GM18519 (cell line): ENCODE measurements around the gene NOP14.
"Not testable (repeated sequence)": the region's sequence is repeated elsewhere in the genome, so short reads cannot be mapped to it uniquely, and the experiment has no call there.

Source experiments
- ATAC-seq: cut with Tn5 transposase; IDR thresholded peaks from one replicate; pipeline ENCODE4 v1.9.1; 2021; ENCODE audit warnings: mild to moderate bottlenecking, moderate library complexity; ENCODE audit not compliant: unreplicated experiment, low FRiP score

NOP14 gene

DNA sequence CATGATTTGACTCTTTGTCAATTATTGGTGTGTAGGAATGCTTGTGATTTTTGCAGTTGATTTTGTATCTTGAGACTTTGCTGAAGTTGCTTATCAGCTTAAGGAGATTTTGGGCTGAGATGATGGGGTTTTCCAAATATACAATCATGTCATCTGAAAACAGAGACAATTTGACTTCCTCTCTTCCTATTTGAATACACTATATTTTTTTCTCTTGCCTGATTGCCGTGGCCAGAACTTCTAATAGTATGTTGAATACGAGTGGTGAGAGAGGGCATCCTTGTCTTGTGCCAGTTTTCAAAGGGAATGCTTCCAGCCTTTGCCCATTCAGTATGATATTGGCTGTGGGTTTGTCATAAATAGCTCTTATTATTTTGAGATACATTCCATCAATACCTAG is 44.9 kb downstream of the NOP14 start:
- not testable (repeated sequence) for ATAC-seq

DNA sequence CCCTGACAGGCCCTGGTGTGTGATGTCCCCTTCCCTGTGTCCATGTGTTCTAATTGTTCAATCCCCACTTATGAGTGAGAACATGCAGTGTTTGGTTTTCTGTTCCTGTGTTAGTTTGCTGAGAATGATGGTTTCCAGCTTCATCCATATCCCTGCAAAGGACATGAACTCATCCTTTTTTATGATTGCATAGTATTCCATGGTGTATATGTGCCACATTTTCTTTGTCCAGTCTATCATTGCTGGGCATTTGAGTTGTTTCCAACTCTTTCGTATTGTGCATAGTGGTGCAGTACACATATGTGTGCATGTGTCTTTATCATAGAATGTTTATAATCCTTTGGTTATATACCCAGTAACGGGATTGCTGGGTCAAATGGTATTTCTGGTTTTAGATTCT is 46.5 kb downstream of the NOP14 start:
- not testable (repeated sequence) for ATAC-seq

DNA sequence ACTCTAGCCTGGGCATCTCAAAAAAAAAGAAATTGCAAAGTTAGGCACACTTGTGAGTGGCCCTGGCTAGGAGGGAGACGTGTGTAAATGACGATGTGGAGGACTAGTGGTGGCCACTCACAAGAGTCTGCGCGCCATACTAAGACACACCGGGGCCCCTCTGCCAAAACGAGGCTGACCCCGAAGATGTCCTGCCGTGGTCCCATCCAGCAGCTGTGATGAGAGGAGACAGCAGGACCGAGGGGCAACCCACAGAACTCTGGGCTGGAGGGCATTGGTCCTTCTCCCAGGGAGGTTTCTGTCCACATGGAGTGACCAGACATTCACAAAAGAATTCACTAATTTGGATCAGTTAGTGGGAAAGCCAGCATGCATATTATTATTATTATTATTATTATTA is 47.4 kb downstream of the NOP14 start:
- ATAC-seq: no peak

DNA sequence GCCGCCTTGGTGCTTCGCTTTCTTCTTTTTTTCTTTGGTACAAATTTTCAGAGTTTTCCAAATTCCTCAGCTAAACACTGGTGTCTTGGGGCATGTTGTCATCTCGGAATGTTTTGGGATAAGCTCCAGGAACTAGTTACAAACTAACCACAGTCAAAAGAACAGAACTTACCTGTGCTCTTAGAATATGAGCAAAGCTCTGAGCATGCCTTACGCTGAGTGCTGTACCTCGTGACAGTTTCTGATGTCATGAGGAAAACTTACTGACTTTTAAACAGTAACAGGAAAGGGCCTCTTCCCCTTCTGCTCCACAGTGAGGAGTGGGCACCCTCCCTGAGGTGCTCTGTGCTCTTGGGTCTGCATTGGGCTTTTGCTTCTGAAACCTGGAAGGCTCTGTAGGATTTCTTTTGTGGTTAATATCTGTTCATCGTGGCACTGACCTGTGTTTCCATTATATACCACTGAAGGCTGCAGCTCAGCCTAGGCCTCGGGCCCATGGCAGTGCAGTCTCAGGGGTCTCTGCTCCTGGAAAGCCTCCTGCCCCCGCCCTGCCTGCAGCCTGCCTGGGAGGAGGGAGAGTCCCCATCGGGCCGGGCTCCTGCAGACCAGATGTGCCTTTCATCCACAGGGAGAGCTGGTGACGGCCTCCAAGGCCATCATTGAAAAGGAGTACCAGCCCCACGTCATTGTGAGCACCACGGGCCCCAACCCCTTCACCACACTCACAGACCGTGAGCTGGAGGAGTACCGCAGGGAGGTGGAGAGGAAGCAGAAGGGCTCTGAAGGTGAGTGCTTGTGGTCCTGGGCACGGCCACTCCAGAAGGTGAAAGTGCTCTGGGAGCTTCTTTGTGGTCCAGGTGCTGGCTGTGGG is 48.7 kb downstream of the NOP14 start:
- no peak for ATAC-seq

DNA sequence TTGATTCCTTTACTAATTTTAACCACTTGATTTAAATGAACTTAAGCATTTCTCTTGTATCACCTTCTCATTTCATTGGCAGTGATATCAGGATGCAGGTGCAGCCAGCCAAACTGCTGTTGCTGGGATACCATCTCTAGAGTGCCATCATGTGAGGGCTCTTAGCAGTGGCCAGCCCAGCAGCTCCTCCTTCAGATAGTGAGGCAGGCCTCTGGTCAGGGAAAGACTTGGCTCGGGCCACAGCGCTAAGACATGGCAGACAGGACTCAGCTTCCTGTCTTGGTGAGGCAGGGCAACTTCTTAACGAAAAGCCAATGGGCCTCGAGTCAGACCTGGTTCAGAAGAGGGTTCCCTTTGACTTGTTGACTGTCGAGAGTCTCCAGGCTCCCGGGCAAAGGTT is 50.0 kb downstream of the NOP14 start:
- ATAC-seq: no peak

DNA sequence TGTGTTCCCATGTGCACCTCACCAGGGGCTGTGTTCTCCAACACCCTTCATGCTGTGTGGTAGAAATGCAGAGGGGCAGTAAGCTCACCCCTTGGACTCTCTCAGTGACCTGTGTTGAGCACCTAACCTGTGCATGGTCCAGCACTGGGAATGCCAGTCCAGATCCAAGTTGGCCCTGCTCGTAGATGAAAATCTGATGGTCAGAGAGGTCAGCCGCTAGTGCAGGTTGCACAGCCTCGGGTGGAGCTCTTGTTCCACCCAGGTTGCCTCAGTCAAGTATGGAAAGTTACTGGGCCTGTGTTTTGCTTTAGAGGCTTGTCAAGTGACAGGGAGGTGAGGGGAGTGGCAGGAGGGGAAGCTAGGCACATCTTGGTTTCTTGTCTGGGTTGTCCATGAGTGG is 51.3 kb downstream of the NOP14 start:
- ATAC-seq: no peak

DNA sequence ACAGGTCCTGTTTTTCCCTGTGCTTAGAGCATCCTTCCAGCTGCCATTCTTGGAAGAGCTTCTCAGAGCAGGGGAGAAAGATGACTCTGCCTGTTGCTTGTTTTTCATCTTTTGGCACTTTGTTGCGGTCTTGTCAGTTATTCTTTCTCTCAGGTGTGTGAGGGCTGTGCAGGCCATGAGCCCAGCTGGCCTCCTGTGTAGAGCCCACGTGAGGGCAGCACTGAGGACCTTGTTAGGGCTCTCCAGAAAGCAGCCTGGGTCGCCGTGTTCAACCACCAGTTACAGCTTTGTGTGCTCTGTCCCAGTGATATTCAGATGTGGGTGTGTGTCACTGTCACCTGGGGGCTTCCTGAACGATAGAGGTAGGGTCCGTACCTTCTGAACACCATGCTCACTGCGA is 52.8 kb downstream of the NOP14 start:
- no peak for ATAC-seq

DNA sequence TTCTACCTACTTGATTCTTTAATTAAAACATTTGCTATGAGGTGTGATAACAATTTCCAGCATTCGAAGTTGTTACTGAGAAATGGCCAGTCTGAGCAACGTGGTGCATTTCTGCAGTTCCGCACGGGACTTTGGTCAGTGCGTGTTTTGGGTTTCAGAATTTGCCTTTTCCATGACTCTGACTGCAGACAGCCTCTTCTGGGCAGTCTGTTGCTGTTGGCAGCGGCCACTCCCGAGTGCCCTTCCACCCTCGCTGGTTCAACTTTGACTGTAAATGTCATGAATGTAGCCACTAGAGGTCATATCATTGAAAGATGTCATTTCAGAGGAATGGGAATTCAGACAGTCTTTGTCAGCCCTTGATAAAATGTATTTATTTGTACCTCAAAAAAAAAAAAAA is 53.6 kb downstream of the NOP14 start:
- no peak for ATAC-seq

DNA sequence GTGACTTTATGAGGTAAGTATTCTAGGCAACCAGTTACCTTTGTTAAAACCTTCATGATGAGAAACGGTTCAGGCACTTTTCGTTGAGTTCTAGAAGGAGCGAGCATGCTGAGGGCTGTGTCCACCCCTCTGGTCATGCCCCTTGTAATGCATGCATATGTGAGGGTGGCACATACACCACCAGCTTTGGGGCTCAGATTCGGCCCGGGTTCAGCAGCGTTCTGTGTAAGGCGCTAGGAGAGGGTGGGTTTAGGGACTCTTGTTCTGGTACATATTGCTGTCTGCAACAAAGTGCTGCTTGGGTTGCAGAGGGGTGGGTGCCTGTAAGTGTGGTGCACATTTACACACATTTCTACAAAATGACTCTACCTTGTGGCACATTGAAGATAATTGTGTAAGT is 54.5 kb downstream of the NOP14 start:
- no peak for ATAC-seq

DNA sequence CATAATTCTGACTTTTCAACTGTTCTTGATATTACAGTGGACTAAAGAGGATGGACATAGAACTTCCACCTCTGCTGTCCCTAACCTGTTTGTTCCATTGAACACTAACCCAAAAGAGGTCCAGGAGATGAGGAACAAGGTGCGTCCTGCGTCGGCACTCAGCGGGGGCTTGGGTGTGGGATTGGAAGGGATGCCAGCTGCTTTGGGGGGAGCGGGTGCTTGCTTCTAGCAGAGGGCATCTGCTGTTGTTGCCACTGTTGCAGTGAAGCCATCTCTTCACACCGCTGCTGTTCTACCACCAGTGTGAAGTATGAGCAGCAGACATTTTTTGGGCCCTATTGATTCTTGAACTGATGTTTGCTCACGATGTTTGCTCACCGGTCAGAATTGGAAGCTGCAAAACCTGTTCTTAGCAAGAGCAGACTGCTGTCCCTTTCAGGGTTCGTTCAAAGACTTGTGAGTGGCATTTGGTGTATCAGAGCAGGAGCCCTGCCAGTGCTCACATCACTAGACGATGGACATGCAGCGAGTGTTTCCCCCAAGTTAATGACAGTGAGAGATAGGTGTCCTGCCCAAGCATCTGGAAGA is 55.4 kb downstream of the NOP14 start:
- ATAC-seq: no peak

DNA sequence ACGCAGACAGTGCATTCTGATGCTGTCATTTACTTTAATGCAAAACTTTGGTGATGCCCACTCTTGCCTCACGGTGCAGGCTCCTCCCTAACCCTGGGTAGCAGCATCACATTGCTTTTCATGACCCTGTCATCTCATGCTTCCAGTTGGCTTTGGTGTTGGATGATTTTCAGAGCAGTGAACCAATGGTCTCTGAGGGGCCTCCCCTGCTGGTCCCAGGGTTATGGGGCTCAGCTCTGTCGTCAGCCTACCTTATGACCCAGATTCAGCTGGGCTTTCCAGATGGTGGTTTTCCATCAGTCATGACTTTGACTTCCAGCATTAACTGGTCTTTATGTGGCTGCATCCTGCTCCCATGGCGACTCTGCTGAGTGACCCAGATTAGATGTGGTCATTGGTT is 56.0 kb downstream of the NOP14 start:
- ATAC-seq: no peak

DNA sequence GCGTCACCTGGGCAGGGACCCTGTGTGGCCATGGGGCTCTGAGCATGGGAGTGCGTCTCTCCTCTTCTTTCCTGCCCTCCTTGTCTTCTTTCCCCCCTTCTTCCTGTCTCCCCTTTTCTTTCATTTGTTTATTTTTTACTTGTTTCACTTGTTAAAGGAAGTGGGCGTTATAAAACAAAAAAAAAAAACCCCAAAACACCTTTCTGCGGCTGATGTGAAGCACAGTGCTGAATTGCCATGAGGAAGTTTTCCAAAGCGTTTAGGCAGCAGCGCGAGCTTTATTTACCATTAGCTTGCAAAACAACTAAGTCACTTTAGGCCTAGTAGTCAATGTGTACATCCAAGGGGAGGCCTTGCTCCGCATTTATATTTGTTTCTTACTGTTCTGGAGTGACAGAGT is 57.0 kb downstream of the NOP14 start:
- no peak for ATAC-seq

DNA sequence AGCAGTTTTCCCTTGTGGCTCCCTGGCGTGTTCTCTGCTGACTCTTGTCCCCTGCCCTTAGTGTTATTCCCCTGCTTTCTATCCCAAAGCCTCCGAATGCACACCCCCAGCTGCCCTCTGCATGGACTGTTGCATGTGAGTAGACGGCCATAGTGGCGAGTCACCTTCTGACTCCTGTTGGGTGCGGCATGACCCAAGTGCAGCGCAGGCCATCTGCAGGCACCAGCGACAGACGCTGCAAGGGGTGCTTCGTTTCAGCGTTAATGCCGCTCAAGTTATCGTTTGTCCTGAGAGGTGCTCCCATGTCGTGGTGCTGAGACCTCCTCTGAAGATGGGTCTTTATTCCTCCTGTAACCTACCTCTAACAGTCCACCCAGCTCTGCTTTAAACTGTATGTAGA is 57.7 kb downstream of the NOP14 start:
- ATAC-seq: no peak

DNA sequence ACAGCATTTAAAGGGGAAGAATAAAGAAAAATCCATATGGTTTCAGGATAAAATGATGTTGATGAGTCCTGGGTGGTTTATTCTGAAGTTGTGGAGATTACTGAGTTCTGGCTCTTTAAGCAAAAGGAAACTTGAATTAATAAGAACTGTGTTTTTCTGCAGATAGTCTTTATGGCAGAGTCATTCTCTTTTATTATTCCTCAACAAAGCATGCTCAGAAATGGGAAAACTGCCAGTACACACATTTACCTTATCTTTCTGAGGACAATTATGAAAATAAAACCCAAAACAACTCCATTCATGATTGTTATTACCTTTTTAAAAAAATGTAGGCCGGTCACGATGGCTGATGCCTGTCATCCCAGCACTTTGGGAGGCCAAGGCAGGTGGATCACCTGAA is 61.1 kb downstream of the NOP14 start:
- ATAC-seq: no peak

DNA sequence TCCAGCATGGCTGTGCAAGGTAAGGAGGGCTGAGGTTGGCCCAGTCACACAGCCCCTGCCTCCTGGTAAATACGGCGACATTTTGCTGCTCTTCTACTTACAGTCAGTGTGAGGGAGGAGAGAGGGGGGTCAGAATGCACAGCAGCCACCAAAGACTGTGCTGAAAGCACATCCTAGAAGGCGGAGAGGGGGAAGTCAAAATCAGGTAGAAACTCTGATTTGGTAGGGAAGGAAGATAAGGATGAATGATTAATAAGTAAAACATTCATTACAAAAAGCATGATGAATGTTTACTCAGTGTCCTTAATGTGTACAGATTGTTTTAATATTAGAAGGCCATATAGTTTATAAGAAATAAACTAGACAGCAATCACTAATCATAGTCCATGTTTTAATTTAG is 62.0 kb downstream of the NOP14 start:
- ATAC-seq: no peak

DNA sequence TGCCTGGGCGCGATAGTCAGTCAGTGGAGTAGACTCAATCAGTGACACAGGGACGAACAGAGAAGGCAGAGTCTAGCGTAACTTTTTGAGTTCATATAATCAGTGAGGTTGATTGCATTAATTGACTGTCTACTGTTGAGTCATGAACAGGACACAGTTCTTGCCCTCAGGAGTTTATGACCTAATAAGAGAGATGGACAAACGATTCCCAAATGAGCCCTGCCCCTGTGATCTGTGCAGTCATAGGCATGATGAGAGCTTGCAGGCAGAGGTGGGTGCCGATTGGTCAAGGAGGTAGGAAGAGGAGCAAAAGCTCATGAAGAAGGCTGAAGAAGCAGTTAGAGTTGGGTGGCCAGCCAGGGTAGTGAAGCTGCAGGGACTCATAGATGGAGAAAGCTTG is 62.5 kb downstream of the NOP14 start:
- no peak for ATAC-seq

DNA sequence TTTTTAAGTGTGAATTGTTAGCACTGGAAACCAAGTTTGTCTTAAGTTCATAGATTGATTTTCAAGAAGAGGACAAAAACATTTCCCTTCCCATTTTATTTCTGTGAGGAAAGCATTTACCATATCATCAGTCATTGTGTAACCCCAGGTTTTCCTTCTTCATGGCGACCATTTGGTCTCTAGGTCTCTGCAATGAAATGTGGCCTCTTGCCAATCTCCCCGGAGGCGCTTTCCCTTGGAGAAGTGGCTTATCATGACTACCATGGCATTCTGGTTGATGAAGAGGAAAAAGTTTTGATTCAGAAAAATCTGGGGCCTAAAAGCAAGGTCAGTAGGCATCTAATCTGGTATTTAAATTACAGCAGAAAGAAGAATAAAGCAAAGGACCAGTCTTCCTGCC is 65.2 kb downstream of the NOP14 start:
- no peak for ATAC-seq

DNA sequence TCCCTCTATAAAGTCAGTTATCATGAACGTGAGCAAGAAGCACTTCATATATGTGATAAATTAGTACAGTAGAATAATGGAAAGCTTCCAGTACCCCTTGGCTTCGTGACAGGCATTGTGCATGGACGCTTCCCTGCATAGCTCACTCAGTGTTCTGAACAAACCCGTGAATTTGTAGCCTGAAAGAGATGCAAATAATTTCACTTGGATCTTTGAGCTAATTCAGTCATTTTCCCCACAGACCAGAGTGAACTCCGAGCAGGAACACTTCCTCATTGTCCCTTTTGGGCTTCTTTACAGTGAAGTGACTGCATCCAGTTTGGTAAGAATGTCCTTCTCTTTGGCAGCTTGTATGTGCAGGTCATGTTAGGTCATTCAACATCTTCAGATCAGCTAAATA is 69.4 kb downstream of the NOP14 start:
- ATAC-seq: no peak

DNA sequence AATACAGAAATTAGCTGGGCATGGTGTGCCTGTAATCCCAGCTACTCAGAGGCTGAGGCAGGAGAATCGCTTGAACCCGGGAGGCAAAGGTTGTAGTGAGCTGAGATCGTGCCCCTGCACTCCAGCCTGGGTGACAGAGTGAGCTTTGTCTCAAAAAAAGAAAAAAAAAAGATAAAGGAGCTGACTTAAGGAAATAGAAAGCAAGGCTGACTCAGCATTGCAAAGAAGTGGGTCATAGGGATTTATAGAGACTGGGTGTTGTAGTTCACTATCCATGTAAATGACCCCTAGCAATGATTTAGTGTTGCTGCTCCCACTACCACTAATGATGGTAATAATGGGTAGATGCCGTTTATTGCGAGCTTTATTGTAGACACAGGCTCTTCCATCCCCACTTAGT is 71.9 kb downstream of the NOP14 start:
- ATAC-seq: no peak

DNA sequence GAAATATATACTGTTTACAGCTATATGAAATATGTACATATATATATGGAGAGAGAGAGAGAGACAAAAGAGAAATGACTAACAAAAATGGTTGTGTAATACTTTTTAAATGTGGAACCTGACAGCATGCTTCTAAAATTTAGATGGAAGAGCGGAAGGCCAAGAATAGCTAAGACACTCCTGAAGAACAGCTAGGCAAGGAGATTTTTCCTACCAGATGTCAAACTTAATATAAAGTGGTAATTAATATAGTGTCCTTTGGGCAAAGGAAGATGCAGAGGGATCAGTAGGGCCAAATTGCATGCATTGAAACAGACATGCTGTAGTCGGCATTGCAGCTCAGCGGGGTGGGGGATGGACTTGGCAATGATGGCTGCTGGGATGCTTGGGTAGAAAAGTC is 74.3 kb downstream of the NOP14 start:
- no peak for ATAC-seq
